Measurements from ENCODE around the gene MYO1E.
"Not testable (repeated sequence)": the region's sequence is repeated elsewhere in the genome, so short reads cannot be mapped to it uniquely, and the experiment has no call there.

The MYO1E gene

GRCh38 chr15:59410391-59410896, 37.8 kb upstream of the MYO1E start:
- FAIRE-seq, result no peak
- TF ChIP-seq CTCF (IDR thresholded peaks at IDR 0.05; ENCODE audit: insufficient read depth, missing control alignments), result no peak
- DNase-seq (ENCODE audit: insufficient read length, low spot score), result no peak

- no peak for TF ChIP-seq CTCF (IDR thresholded peaks at IDR 0.05; ENCODE audit: insufficient read depth, missing control alignments)
- FAIRE-seq (no peak), DNase-seq (ENCODE audit: insufficient read length, low spot score) (no peak)
Measured at GRCh38 chr15:59407946-59408345, 35.3 kb upstream of the MYO1E start.

- FAIRE-seq, result no peak
- no peak for DNase-seq (ENCODE audit: insufficient read length, low spot score)
- TF ChIP-seq CTCF (IDR thresholded peaks at IDR 0.05; ENCODE audit: insufficient read depth, missing control alignments), result no peak
Measured at GRCh38 chr15:59406446-59406845, 33.8 kb upstream of the MYO1E start.

- no peak for TF ChIP-seq CTCF (IDR thresholded peaks at IDR 0.05; ENCODE audit: insufficient read depth, missing control alignments)
- FAIRE-seq, result no peak
- DNase-seq (ENCODE audit: insufficient read length, low spot score), result no peak
Measured at GRCh38 chr15:59405079-59405478, 32.4 kb upstream of the MYO1E start.

- no peak for TF ChIP-seq CTCF (IDR thresholded peaks at IDR 0.05; ENCODE audit: insufficient read depth, missing control alignments)
- DNase-seq (ENCODE audit: insufficient read length, low spot score), result no peak
- FAIRE-seq, result no peak
Measured at GRCh38 chr15:59401824-59402569, 29.3 kb upstream of the MYO1E start.

GRCh38 chr15:59401051-59401823, 28.6 kb upstream of the MYO1E start:
- not testable (repeated sequence) for FAIRE-seq; DNase-seq (ENCODE audit: insufficient read length, low spot score)

GRCh38 chr15:59400103-59400813, 27.6 kb upstream of the MYO1E start:
- DNase-seq (ENCODE audit: insufficient read length, low spot score) (no peak), FAIRE-seq (no peak)
- no peak for TF ChIP-seq CTCF (IDR thresholded peaks at IDR 0.05; ENCODE audit: insufficient read depth, missing control alignments)
